GM12891 (cell line): ENCODE measurements around the gene NOL3.

Experiments used
- POLR2A ChIP-seq: IDR thresholded peaks from 2 replicates; pipeline ENCODE4 v1.6.1; 2011; ENCODE audit warnings: low read depth, low read length, control low read depth
- SPI1 ChIP-seq: IDR thresholded peaks from 2 replicates; pipeline ENCODE4 v1.6.1; 2011; ENCODE audit warnings: low read depth, low read length, control low read depth

DNA sequence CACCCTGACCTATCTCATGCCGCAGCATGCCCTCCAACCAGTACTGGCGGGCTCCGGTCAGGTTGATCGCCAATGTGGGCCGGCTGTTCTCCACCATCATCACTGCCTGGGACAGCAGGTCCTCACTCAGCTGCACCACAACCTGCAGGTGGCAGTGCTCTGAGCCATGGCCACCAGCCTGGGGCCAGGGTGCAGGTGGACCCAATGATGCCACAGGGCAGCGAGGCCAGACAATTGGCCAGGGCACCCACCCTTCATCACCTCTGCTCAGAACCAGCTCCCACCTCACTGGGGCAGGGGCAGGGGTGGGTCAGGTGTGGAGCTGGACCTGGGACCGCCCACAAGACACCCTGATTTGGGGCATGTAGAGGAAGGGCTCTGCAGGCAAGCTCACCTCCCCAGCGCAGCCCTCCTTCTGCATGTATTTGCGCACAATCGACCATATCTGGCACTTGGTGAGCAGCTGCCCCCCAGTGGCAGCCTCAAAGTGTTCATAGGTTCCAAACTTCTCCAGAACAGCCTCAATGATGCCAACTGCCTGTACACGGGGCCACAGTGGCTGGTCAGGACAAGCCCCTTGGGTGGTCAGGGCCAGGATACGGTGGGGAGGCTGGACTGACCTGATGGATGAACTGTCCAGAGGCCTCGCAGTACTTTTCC lies 9.2 kb downstream of the NOL3 start:
- TF ChIP-seq SPI1: no peak
- no peak for TF ChIP-seq POLR2A
